ENCODE measurements around the gene HIPK1. TPM values are rescaled to one million over a fixed set of nuclear protein-coding genes. Genes with fewer than 3 reads are reported as not detected.

HIPK1 gene
- total RNA-seq, 1 donor = 23.9 TPM

- H3K4me3 ChIP-seq (ENCODE audit: insufficient read depth, low read length) = no peak overlapping the region
These were observed 10.9 kb upstream of the HIPK1 start for GRCh38 chr1:113918243-113918642.

GRCh38 chr1:113922957-113923356 lies 6.2 kb upstream of the HIPK1 start:
- H2AFZ ChIP-seq (ENCODE audit: low read length) = no peak overlapping the region
- peaks cover under 1% of the 10 kb centered on the region for H3K4me1 ChIP-seq (ENCODE audit: insufficient read depth, low read length)
- no peak for TF ChIP-seq CTCF (IDR thresholded peaks at IDR 0.05; ENCODE audit: extremely low read depth, low read depth, low read length)
- H3K27me3 ChIP-seq (ENCODE audit: insufficient read depth, low read length) = no peaks in the 10 kb centered on the region
- no peaks in the 10 kb centered on the region for H4K20me1 ChIP-seq (ENCODE audit: insufficient read depth, low read length)
- no peak overlapping the region for H3K4me2 ChIP-seq (ENCODE audit: insufficient read depth, low read length)
- H3K9me3 ChIP-seq (ENCODE audit: low read depth, low read length) = no peaks in the 10 kb centered on the region
- no peak overlapping the region for H3K27ac ChIP-seq (ENCODE audit: low read depth, low read length)
- H3K4me3 ChIP-seq (ENCODE audit: insufficient read depth, low read length) = no peak overlapping the region
- H3K36me3 ChIP-seq (ENCODE audit: insufficient read depth, low read length) = no peaks in the 10 kb centered on the region
- DNase-seq (ENCODE audit: insufficient read length, low spot score, missing footprints) = no peak
- no peaks in the 10 kb centered on the region for H3K79me2 ChIP-seq (ENCODE audit: insufficient read depth, low read length)

More at GRCh38 chr1:113918243-113918642, 10.9 kb upstream of the HIPK1 start:
- Histone ChIP-seq H3K27ac (ENCODE audit: low read depth, low read length) (no peak overlapping the region), H3K36me3 (ENCODE audit: insufficient read depth, low read length) (peaks cover 3% of the 10 kb centered on the region), H4K20me1 (ENCODE audit: insufficient read depth, low read length) (no peaks in the 10 kb centered on the region), H2AFZ (ENCODE audit: low read length) (no peak overlapping the region), H3K9me3 (ENCODE audit: low read depth, low read length) (no peaks in the 10 kb centered on the region), H3K4me2 (ENCODE audit: insufficient read depth, low read length) (no peak overlapping the region), H3K79me2 (ENCODE audit: insufficient read depth, low read length) (no peaks in the 10 kb centered on the region), H3K27me3 (ENCODE audit: insufficient read depth, low read length) (no peaks in the 10 kb centered on the region), H3K4me1 (ENCODE audit: insufficient read depth, low read length) (peaks cover 2% of the 10 kb centered on the region)
- no peak for DNase-seq (ENCODE audit: insufficient read length, low spot score, missing footprints)
- no peak for TF ChIP-seq CTCF (IDR thresholded peaks at IDR 0.05; ENCODE audit: extremely low read depth, low read depth, low read length)

- no peaks in the 10 kb centered on the region for H3K9me3 ChIP-seq (ENCODE audit: low read depth, low read length)
- H3K4me2 ChIP-seq (ENCODE audit: insufficient read depth, low read length) = no peak overlapping the region
- H3K27ac ChIP-seq (ENCODE audit: low read depth, low read length) = no peak overlapping the region
- H3K79me2 ChIP-seq (ENCODE audit: insufficient read depth, low read length) = peaks cover 5% of the 10 kb centered on the region
- no peaks in the 10 kb centered on the region for H3K27me3 ChIP-seq (ENCODE audit: insufficient read depth, low read length)
- H2AFZ ChIP-seq (ENCODE audit: low read length) = no peak overlapping the region
- TF ChIP-seq CTCF (IDR thresholded peaks at IDR 0.05; ENCODE audit: extremely low read depth, low read depth, low read length) = no peak
- H3K4me1 ChIP-seq (ENCODE audit: insufficient read depth, low read length) = peaks cover 7% of the 10 kb centered on the region
- no peak for DNase-seq (ENCODE audit: insufficient read length, low spot score, missing footprints)
- H3K36me3 ChIP-seq (ENCODE audit: insufficient read depth, low read length) = no peaks in the 10 kb centered on the region
- no peak overlapping the region for H3K4me3 ChIP-seq (ENCODE audit: insufficient read depth, low read length)
- H4K20me1 ChIP-seq (ENCODE audit: insufficient read depth, low read length) = no peaks in the 10 kb centered on the region
These were observed 4.7 kb upstream of the HIPK1 start for GRCh38 chr1:113924473-113924872.

- Histone ChIP-seq H3K9me3 (ENCODE audit: low read depth, low read length) (no peaks in the 10 kb centered on the region), H3K4me2 (ENCODE audit: insufficient read depth, low read length) (peak overlapping the region; percentile 88), H2AFZ (ENCODE audit: low read length) (peak overlapping the region; percentile 97), H3K27me3 (ENCODE audit: insufficient read depth, low read length) (no peaks in the 10 kb centered on the region), H3K36me3 (ENCODE audit: insufficient read depth, low read length) (peaks cover 3% of the 10 kb centered on the region), H3K4me3 (ENCODE audit: insufficient read depth, low read length) (peak overlapping the region; percentile 98), H3K79me2 (ENCODE audit: insufficient read depth, low read length) (peaks cover 38% of the 10 kb centered on the region), H3K4me1 (ENCODE audit: insufficient read depth, low read length) (peaks cover 26% of the 10 kb centered on the region), H4K20me1 (ENCODE audit: insufficient read depth, low read length) (peaks cover 29% of the 10 kb centered on the region), H3K27ac (ENCODE audit: low read depth, low read length) (peak overlapping the region; percentile 95)
- no peak for TF ChIP-seq CTCF (IDR thresholded peaks at IDR 0.05; ENCODE audit: extremely low read depth, low read depth, low read length)
- DNase-seq (ENCODE audit: insufficient read length, low spot score, missing footprints) = peak; percentile 87
These were observed 765 bp upstream of the HIPK1 start for GRCh38 chr1:113928187-113928930.
